ENCODE measurements around the gene XG.
"Not testable (repeated sequence)": the region's sequence is repeated elsewhere in the genome, so short reads cannot be mapped to it uniquely, and the experiment has no call there.

XG gene

DNA sequence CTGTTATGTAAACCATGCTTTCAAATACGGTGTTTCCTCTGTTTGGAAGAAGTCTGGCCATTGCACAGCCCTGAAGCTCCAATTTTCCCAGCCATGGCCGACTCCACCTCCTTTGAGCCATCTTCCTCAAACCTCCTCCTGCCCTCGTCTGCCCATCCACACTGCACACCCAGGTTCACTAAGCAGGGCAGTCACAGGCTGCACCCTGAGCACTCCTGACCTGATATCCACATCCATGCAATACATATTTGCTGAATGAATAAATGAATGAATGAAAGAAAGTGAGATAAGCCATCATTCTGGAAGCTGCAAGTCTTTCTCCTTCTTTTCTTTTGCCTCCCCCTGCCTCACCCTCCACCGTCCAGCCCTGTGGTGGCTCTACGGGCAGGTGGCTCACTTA is 22.2 kb downstream of the XG start:
- no peak for FAIRE-seq
- no peak for DNase-seq (ENCODE audit: insufficient read length, low spot score)

DNA sequence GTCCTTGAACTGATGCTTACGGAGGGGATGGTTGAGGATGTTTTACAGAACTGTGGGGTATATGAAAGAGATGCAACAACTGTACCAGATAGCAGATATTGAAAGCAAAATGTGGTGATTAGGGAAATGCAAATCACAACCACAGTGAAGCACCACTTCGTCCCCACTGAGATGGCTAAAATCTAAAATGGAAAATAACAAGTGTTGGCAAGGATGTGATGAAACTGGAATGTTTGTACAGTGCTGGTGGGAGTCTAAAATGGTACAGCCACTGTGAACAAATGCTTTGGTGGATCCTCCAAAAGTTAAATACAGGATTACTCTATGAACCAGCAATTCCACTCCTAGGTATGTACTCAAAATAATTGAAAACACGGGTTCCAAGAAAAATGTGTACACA is 22.9 kb downstream of the XG start:
- DNase-seq (ENCODE audit: insufficient read length, low spot score) (no peak), FAIRE-seq (no peak)

DNA sequence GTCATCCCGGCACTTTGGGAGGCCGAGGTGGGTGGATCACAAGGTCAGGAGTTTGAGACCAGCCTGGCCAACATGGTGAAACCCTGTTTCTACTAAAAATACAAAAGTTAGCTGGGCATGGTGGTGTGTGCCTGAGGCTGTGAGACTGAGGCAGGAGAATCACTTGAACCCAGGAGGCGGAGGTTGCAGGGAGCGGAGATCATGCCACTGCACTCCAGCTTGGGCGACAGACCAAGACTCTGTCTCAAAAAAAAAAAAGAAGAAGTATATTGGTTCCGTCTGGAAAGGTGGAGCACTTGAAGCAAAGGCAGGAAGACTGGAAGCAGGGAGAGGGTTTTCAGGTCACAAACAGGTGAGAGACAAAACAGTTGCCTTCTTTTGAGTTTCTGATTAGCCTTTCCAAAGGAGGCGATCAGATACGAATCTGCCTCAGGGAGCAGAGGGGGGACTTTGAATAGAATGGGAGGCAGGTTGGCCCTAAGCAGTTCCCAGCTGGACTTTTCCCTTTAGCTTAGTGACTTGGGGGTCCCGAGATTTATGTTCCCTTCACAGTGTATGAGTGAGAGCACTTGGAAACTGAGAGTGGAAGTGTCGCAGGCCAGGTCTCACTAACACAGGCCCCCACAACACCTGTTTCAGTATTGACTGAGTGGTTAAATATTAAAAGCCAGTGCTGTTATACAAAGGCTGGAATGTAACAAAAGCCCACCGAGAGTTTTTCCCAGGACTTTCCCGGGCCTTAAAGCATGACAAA is 28.8 kb downstream of the XG start:
- not testable (repeated sequence) for FAIRE-seq

DNA sequence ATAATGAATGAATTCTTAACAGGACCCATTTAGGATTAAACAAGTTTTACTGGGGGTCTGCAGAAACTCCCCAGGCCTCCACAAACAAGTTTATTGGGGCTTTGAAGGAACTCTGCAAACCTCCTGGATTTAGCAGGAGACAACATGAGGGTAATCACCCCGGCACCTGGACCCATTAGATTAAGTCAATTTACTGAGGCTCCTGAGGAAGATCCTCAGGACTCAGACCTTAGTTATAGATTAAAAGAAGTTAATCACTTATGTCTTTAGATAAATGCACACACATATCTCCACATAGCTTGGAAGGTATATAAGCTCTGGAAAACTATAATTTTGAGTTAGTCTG is 29.4 kb downstream of the XG start:
- no peak for FAIRE-seq
- DNase-seq (ENCODE audit: insufficient read length, low spot score): no peak

More for the DNA sequence above, 28.8 kb downstream of the XG start:
- DNase-seq (ENCODE audit: insufficient read length, low spot score): not testable (repeated sequence)

DNA sequence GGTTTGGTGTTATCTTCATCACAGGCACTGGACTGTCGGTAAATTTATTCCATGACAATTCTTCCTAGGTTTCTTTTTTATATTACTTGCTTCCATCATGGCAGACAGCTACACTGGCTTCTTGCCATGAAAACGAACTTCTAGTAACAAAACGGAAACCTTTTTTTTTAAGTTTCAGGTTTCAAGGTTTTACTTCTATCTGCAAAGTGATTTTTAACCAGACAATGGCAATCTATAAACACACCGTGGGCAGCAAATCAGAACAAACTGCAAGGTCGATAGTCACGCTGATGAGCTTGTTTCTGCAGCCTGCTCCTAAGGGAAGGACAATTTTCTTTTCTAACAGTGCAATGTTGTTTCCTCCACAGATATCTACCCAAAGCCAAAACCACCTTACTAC is 29.9 kb downstream of the XG start:
- FAIRE-seq (no peak), DNase-seq (ENCODE audit: insufficient read length, low spot score) (no peak)

DNA sequence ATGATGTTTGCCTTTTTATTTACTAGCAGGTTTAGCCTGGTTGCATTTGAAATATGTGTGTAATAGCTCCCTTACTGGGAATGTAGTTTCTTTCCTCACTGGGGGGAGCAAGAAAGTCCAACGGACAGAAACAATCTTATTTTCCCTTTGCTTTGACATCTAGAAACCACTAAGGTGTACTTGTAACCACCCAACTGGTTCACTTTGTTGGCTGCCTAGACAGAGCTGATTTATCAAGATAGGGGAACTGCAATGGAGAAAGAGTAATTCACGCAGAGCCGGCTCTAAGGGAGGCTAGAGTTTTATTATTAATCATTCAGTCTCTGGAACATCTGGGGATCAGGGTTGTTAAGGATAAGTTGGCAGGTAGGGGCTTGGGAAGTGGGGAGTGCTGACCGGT is 30.3 kb downstream of the XG start:
- DNase-seq (ENCODE audit: insufficient read length, low spot score): no peak
- no peak for FAIRE-seq

DNA sequence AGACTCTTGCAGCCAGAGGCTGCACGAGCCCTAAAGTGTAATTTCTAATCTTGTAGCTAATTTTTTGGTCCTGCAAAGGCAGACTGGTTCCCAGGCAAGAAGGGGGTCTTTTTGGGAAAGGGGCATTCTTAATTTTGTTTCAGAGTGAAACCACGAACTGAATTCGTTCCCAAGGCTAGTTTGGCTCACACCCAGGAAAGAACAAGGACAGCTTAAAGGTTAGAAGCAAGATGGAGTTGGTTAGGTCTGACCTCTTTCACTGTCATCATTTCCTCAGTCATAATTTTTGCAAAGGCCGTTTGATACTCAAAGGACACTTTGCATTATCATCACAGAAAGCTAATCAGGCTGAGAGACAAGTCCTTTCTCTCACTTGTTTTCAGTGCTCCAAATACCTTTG is 30.9 kb downstream of the XG start:
- FAIRE-seq (no peak), DNase-seq (ENCODE audit: insufficient read length, low spot score) (no peak)

DNA sequence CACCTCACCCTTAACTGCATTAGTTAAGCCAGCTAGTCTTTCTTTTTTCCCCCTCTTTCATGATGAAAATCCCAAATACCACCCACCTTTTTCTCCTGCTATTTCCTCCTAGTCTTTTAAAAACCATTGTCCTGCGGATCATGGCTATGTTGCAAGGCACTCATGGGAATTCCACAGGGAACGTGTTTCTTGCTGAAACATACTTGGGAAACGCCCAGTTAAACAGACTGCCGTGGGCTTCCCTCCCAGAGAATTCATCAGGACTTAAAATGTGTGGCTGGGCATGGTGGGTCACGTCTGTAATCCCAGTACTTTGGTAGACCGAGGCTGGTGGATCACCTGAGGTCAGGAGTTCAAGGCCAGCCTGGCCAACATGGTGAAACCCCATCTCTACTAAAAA is 32.2 kb downstream of the XG start:
- FAIRE-seq (no peak), DNase-seq (ENCODE audit: insufficient read length, low spot score) (no peak)

DNA sequence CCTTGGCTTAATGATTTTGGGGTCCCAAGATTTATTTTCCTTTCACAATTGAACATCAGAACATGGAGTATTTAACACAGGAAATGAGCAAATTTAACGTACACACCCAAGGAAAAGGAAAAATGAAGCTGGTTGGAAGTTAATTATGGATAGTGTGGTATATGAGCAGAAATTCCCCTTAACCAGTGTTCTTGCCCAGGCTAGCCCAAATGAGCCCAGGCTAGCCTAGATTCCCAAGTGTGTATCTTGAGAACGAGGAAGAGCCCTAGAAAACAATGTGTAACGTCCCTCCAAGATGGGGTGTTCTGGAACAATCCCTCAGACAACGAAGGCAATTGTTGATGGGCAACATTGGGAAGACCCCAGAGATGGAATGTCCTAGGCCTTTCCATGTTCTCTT is 33.7 kb downstream of the XG start:
- FAIRE-seq (no peak), DNase-seq (ENCODE audit: insufficient read length, low spot score) (no peak)

DNA sequence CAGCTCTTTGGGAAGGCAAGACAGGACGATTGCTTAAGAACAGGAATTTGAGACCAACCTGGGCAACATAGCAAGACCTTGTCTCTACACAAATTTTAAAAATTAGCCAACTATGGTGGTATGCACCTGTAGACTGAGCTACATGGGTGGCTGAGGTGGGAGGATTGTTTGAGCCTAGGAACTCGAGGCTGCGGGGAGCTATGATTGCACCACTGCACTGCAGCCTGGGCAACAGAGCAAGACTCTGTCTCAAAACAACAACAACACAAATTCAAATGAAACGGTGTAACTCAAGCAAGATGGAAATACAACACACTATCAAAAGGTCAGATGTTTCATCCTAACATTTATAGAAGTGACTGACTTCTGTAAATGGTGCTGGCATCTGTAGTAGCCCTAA is 37.1 kb downstream of the XG start:
- FAIRE-seq (no peak), DNase-seq (ENCODE audit: insufficient read length, low spot score) (no peak)

DNA sequence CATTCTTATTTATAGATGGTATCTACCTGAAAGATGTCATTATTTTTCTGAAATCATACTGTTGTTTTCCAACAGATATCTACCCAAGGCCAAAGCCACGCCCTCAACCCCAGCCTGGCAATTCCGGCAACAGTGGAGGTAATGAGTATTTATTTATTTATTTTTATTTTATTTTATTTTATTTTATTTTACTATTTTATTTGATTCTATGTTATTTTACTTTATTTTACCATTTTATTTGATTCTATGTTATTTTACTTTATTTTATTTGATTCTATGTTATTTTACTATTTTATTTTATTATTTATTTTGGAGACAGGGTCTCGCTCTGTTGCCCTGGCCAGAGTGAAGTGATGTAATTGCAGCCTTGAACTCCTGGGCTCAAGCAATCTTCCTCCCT is 37.7 kb downstream of the XG start:
- FAIRE-seq: no peak
- DNase-seq (ENCODE audit: insufficient read length, low spot score): no peak

DNA sequence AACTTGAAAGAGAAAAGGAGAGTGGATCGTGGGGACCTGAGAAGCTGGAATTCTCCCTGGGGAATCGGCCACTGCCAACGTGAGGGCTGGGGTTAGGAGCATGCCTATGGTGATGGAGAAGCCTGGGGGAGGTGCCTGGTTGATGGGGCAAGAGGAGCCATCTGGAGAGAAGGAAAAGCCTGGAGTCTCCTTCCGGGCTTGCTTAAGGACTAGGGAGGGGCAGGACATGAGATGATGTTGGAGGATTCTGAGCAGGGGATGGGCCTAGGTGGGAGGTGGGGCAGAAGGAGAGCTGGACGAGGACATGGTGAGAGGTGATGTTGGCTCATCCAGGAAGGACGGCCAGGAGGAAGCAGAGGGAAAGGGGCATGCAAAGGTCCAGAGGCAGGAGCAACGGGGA is 41.9 kb downstream of the XG start:
- FAIRE-seq: no peak

DNA sequence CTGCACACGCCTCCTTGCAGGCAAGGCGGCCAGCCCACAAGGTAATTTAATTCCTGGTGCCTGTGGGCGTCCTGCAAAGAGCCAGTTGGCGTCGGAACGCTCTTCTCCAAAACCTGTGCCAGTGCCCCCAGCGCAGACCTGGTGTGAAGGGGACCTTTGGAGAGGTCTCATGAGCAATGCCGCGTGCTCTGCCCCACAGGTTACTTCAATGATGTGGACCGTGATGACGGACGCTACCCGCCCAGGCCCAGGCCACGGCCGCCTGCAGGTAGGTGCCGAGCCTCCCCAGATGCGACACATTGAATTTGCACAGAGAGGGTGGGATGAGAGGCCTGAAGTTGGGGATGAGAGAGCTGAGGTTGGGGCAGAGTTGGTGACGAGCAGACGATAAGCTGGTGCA is 42.5 kb downstream of the XG start:
- FAIRE-seq: no peak
- DNase-seq (ENCODE audit: insufficient read length, low spot score): no peak

More for the DNA sequence above, 41.9 kb downstream of the XG start:
- DNase-seq (ENCODE audit: insufficient read length, low spot score): no peak

DNA sequence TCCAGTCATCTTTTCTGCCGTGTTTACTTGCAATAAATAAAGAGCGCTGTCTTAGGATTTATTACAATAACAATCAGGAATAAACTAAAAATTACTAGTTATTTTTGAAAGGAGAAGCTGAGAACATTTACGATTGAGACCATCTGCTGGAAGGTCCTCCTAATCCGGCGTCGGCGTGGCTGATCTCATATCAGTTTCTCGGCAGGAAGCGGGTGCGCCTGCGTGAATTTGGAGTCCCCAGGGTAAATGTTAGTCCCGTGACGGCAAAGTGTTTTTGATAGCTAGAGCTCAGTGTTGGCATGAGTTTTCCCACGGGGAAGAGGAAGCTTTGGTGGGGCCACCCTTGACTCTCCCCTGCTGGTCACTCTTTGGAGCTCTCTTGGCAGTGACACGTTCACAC is 45.0 kb downstream of the XG start:
- FAIRE-seq: peak; percentile 8
- DNase-seq (ENCODE audit: insufficient read length, low spot score): not testable (repeated sequence)

DNA sequence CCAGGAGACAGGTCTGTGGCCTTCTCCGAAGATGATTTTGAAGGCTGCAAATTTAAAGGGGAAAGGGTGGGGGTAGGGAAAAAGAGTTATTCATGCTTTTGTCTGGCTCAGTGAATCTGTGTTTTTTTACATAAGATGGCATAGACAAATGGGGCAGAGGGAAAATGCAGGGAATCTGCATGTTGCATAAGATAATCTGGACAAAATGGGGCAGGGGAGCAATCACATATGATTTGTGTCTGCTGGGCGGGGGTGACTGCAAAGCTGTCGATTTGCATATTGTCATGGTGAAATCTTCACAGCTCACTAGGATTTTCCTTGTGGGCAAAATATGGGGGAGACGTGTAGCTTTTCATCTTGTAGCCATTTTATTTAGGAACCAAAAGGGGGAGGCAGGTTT is 47.5 kb downstream of the XG start:
- FAIRE-seq (no peak), DNase-seq (ENCODE audit: insufficient read length, low spot score) (no peak)

DNA sequence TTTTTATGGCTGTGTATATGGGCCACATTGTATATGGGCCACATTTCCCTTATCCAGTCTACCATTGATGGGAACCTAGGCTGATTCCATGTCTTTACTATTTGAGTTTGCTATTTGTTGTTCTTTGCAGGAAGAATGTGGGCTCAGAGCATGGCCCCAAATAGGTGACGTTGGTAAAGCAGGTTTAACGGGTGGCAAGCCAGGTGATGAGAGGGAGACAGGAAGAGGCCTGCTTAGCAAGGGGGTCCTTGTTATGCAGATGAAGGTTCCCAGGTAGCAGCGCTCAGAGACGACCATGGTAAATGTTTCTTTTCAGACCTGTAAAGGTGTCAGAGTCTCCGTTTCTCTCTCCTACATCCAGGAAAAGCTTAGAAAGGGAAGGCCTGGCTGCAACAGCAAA is 48.1 kb downstream of the XG start:
- FAIRE-seq; DNase-seq (ENCODE audit: insufficient read length, low spot score): not testable (repeated sequence)

DNA sequence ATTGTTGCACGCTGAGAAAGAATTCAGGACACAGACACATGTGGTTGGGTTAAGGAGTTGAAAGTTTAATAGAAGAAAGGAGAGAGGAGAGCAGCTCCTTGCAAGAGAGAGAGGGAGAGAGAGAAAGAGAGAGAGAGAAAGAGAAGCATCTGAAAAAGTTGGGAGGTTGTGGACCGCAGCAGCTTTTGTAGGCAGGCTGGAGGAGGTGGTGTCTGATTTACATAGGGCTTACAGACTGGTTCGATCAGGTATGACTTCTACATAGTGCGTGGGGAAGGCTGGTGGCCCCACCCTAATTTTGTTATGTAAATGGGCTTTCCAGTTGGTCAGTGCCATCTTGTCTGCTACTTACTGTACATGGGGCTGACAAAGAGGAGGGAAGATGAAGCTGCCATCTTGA is 49.4 kb downstream of the XG start:
- DNase-seq (ENCODE audit: insufficient read length, low spot score) (no peak), FAIRE-seq (no peak)

DNA sequence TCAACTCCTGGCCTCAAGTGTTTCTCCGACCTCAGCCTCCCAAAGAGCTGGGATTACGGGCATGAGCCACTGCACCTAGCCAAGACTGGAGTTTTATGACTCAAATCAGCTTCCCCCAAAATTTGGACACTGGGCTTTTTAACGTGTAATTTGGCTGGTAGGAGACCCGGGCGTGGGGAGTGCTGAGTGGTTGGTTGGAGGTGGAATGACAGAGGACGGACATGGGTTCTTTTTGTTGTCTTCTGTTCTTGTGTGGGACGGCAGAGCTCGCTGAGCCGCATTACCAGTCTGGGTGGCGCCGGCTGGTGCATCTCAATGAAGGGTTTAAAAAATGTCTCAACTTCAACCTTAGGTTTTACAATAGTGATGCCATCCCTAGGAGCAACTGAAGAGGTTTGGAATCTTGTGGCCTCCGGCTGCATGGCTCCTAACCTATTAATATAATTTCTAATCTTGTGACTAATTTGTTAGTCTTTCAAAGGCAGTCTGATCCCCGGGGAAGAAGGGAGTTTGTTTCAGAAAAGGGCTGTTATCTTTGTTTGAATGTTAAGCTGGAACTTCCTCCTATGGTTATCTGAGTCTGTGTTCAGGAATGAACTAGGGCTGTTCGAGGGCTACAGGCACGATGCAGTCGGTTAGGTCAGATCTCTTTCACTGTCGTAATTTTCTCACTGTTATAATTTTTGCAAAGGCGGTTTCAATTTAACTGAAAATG is 50.7 kb downstream of the XG start:
- not testable (repeated sequence) for DNase-seq (ENCODE audit: insufficient read length, low spot score); FAIRE-seq

DNA sequence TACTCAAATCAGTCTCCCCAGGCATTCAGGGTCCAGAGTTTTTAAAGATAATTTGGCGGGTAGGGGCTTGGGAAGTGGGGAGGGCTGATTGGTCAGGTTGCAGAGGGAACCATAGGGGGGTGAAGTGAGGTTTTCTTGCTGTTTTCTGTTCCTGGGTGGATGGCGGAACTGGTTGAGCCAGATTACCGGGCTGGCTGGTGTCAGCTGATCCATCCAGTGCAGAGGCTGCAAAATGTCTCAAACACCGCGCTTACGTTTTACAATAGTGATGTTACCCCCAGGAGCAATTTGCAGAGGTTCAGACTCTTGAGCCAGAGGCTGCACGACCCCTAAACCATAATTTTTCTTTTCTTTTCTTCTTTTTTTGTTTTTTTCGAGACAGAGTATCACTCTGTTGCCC is 51.6 kb downstream of the XG start:
- DNase-seq (ENCODE audit: insufficient read length, low spot score); FAIRE-seq: not testable (repeated sequence)

DNA sequence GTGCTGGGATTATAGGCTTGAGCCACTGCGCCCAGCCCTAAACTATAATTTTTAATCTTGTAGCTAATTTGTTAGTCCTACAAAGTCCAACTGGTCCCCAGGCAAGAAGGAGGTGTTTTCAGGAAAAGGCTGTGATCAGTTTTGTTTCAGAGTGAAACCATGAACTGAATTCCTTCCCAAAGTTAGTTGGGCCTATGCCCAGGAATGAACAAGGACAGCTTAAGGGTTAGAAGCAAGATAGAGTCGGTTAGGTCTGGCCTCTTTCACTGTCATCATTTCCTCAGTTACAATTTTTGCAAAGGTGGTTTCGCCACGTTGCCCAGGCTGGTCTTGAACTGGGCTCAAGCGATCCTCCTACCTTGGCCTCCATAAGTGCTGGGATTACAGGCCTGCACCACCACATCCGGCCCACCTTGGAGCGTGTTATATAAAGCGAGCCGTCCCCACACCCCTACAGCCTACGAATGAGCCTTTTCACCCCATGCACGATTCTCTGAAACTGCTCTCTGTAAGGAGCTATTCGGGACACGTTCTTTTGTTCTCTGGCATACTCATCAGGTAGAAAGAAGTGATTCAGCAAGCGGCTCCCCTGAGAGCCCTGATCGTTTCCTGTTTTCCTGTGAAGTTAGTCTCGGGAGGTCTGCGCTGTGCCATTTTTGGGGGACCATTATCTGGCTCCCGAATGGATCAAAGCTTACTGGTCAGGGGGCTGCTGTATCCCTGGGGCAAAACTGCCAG is 52.4 kb downstream of the XG start:
- not testable (repeated sequence) for FAIRE-seq; DNase-seq (ENCODE audit: insufficient read length, low spot score)

DNA sequence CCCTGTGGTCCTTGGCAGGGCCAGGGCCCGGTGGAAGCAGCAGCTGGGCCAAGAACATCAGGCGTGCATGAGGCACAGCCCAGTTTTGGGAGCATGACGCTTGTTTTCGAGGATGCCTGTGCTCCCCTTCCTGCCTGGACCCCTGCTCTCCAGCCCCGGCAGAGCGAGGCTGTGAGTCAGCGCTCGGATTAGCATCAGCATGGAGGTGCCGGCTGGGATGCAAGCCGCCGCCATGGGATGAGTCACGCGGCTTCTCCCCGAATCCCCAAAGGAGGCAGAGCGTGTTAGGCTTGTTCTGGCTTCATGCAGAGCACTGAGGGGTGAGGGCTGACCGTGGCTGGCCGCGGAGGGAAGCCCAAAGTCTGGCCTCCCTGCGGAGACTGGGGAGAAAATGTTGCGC is 53.0 kb downstream of the XG start:
- FAIRE-seq; DNase-seq (ENCODE audit: insufficient read length, low spot score): not testable (repeated sequence)

DNA sequence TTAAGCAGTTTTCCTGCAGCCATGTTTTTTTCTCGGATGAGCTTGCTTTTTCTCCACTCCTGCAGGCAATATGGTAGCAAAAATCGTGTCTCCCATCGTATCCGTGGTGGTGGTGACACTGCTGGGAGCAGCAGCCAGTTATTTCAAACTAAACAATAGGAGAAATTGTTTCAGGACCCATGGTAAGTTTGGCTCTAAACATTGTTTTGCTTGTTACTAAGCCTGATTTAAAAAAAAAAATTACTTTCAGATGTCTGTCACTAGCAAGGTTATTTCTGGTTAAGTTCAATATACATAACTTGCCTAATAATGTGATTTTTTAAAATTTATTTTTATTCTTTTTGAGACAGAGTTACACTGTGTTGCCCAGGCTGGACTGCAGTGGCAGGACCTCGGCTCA is 59.4 kb downstream of the XG start:
- no peak for FAIRE-seq

More for the DNA sequence above, 59.4 kb downstream of the XG start:
- DNase-seq (ENCODE audit: insufficient read length, low spot score): no peak
